Mesenchymal stem cell (in vitro differentiated cells and primary cell): ENCODE measurements around the gene SNURF.
"Not testable (repeated sequence)": the region's sequence is repeated elsewhere in the genome, so short reads cannot be mapped to it uniquely, and the experiment has no call there.

Experiments
- DNase-seq: peaks from one replicate; pipeline ENCODE4 v3.0.0-alpha.2; 2013
- H2AFZ ChIP-seq: one replicate; pipeline ENCODE4 v1.6.1; 2013; ENCODE audit warnings: low read depth, mild to moderate bottlenecking, control low read depth, inconsistent platforms, low read length, moderate library complexity
- H2AK5ac ChIP-seq: 2 replicates; pipeline ENCODE4 v1.6.1; 2013; ENCODE audit warnings: low read length, moderate library complexity, mild to moderate bottlenecking, inconsistent platforms; ENCODE audit not compliant: severe bottlenecking
- H2BK120ac ChIP-seq: one replicate; pipeline ENCODE4 v1.6.1; 2013; ENCODE audit warnings: low read depth, mild to moderate bottlenecking, inconsistent platforms, low read length, moderate library complexity
- H2BK12ac ChIP-seq, 2 experiments: one replicate each; pipeline ENCODE4 v1.6.1; 2013; ENCODE audit warnings: inconsistent platforms in 2 of 2, low read length in 2 of 2, mild to moderate bottlenecking in 2 of 2, moderate library complexity in 2 of 2, control low read depth in 1 of 2
- H2BK15ac ChIP-seq: one replicate; pipeline ENCODE4 v1.6.1; 2013; ENCODE audit warnings: mild to moderate bottlenecking, low read depth, inconsistent platforms; ENCODE audit not compliant: poor library complexity, severe bottlenecking
- H2BK5ac ChIP-seq: 2 replicates; pipeline ENCODE4 v1.6.1; 2013; ENCODE audit warnings: low read depth, mild to moderate bottlenecking, low read length, control low read depth, inconsistent platforms; ENCODE audit not compliant: poor library complexity, severe bottlenecking
- H3K14ac ChIP-seq, 2 experiments: one replicate each; pipeline ENCODE4 v1.6.1; 2013; ENCODE audit warnings: inconsistent platforms in 2 of 2, low read length in 2 of 2, control low read depth in 1 of 2, mild to moderate bottlenecking in 1 of 2, moderate library complexity in 1 of 2
- H3K18ac ChIP-seq, 2 experiments: one replicate each; pipeline ENCODE4 v1.6.1; 2013; ENCODE audit warnings: inconsistent platforms in 2 of 2, low read length in 2 of 2, control low read depth in 1 of 2, low read depth in 1 of 2, mild to moderate bottlenecking in 1 of 2
- H3K23ac ChIP-seq, 2 experiments: one replicate each; pipeline ENCODE4 v1.6.1; 2013; ENCODE audit warnings: inconsistent platforms in 2 of 2, low read length in 2 of 2, mild to moderate bottlenecking in 2 of 2, moderate library complexity in 2 of 2, control low read depth in 1 of 2
- H3K27ac ChIP-seq: 2 replicates; pipeline ENCODE4 v1.5.1; 2013; ENCODE audit warnings: mild to moderate bottlenecking, moderate library complexity, low read length, control low read depth, inconsistent platforms; ENCODE audit not compliant: poor library complexity, severe bottlenecking
- H3K27me3 ChIP-seq, 2 experiments: 2 replicates each; pipeline versions ENCODE4 v1.6.1 to v1.7.0; 2013; ENCODE audit warnings: low read length in 2 of 2, mild to moderate bottlenecking in 2 of 2, moderate library complexity in 2 of 2, control low read depth in 1 of 2, inconsistent platforms in 1 of 2; ENCODE audit not compliant: control insufficient read depth in 1 of 2, insufficient read depth in 1 of 2
- H3K36me3 ChIP-seq, 2 experiments: 2 replicates each; pipeline versions ENCODE4 v1.6.1 to v1.7.0; 2013; ENCODE audit warnings: low read length in 2 of 2, control low read depth in 1 of 2, inconsistent platforms in 1 of 2, low read depth in 1 of 2, mild to moderate bottlenecking in 1 of 2; ENCODE audit not compliant: insufficient read depth in 2 of 2, control insufficient read depth in 1 of 2
- H3K4ac ChIP-seq, 2 experiments: one replicate each; pipeline ENCODE4 v1.6.1; 2013; ENCODE audit warnings: inconsistent platforms in 2 of 2, low read length in 2 of 2, mild to moderate bottlenecking in 2 of 2, moderate library complexity in 2 of 2, control low read depth in 1 of 2, low read depth in 1 of 2
- H3K4me1 ChIP-seq: 2 replicates; pipeline ENCODE4 v1.6.1; 2013; ENCODE audit warnings: low read depth, low read length, control low read depth; ENCODE audit not compliant: control insufficient read depth, insufficient read depth
- H3K4me2 ChIP-seq: 2 replicates; pipeline ENCODE4 v1.6.1; 2013; ENCODE audit warnings: low read length, mild to moderate bottlenecking, inconsistent platforms; ENCODE audit not compliant: poor library complexity, severe bottlenecking
- H3K4me3 ChIP-seq, 2 experiments: 2 replicates each; pipeline versions ENCODE4 v1.5.1 to v1.7.0; 2013; ENCODE audit warnings: low read length in 2 of 2, mild to moderate bottlenecking in 2 of 2, control low read depth in 1 of 2, low read depth in 1 of 2; ENCODE audit not compliant: insufficient read depth in 1 of 2
- H3K79me1 ChIP-seq: replicated peaks from 2 replicates; pipeline ENCODE4 v1.6.1; 2013; ENCODE audit warnings: mild to moderate bottlenecking, control low read depth, low read length, inconsistent platforms; ENCODE audit not compliant: poor library complexity, severe bottlenecking
- H3K9ac ChIP-seq: 2 replicates; pipeline ENCODE4 v1.7.0; 2013; ENCODE audit warnings: mild to moderate bottlenecking, low read length, moderate library complexity
- H3K9me3 ChIP-seq: 2 replicates; pipeline ENCODE4 v1.7.0; 2013; ENCODE audit warnings: mild to moderate bottlenecking, low read length; ENCODE audit not compliant: control insufficient read depth
- H4K8ac ChIP-seq: one replicate; pipeline ENCODE4 v1.6.1; 2013; ENCODE audit warnings: inconsistent platforms, mild to moderate bottlenecking, low read length, moderate library complexity
- H4K91ac ChIP-seq: one replicate; pipeline ENCODE4 v1.6.1; 2013; ENCODE audit warnings: mild to moderate bottlenecking, low read length, inconsistent platforms
- WGBS: methylation state at CpG from one replicate; pipeline ENCODE4 v1.1.7; 2013; ENCODE audit warnings: mixed read lengths; 5-methylcytosine and 5-hydroxymethylcytosine counted together

SNURF gene

DNA sequence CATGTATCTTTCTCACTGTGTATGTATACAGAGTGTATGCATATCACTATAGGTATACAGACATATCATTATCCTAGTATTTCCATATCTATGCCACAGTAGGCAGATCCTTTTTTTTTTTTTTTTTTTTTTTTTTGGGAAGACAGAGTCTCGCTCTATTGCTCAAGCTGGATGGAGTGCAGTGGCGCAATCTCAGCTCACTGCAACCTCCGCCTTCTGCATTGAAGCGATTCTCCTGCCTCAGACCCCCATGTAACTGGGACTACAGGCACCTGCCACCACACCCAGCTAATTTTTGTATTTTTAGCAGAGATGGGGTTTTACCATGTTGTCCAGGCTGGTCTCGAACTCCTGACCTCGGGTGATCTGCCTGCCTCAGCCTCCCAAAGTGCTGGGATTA, 32.0 kb upstream of the SNURF start:
- not testable (repeated sequence) for H4K8ac ChIP-seq, H3K4me1 ChIP-seq, H2BK120ac ChIP-seq, H3K27me3 ChIP-seq, H3K14ac ChIP-seq, H3K18ac ChIP-seq, H3K4ac ChIP-seq, H2BK5ac ChIP-seq, H3K27ac ChIP-seq, H3K36me3 ChIP-seq, H3K4me2 ChIP-seq, H2BK12ac ChIP-seq, H2AK5ac ChIP-seq, H3K4me3 ChIP-seq, H3K9ac ChIP-seq, H3K79me1 ChIP-seq, H2AFZ ChIP-seq, H3K23ac ChIP-seq, H2BK15ac ChIP-seq, H4K91ac ChIP-seq, DNase-seq
- WGBS, result 94% methylated on average over 2 of the region's 6 CpGs
- peaks cover 15% of the 10 kb centered on the region for H3K9me3 ChIP-seq

- DNase-seq, result no peak
- H2BK120ac ChIP-seq, result no peak overlapping the region
These were observed 30.6 kb upstream of the SNURF start for GRCh38 chr15:24924153-24924552.

DNA sequence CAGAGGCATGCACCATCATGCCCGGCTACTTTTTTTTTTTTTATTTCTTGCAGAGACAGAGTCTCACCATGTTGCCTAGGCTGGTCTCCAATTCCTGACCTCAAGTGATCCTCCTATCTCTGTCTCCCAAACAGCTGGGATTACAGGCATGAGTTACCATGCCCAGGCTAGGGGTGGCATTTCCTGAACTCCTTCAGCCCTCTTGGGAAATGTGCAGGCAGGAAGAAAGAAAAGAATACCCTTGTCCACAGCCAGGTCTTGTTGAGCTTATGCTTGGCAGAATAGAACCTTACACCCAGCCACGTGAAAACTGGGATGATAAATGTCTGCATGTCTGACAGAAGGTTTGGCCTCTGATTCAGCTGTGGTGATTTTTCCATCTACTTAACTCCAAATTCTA, 30.2 kb upstream of the SNURF start:
- no peak overlapping the region for H3K4me3 ChIP-seq
- no peak overlapping the region for H2BK5ac ChIP-seq
- no peak overlapping the region for H3K9ac ChIP-seq
- no peak overlapping the region for H2BK15ac ChIP-seq
- no peaks in the 10 kb centered on the region for H3K4me1 ChIP-seq
- H3K79me1 ChIP-seq, result no peaks in the 10 kb centered on the region
- H4K8ac ChIP-seq, result no peak overlapping the region
- H3K27me3 ChIP-seq, result no peaks in the 10 kb centered on the region
- H3K14ac ChIP-seq, result no peak overlapping the region
- no peaks in the 10 kb centered on the region for H3K36me3 ChIP-seq
- no peak overlapping the region for H3K4ac ChIP-seq
- H3K9me3 ChIP-seq, result peaks cover 17% of the 10 kb centered on the region
- no peak overlapping the region for H2BK12ac ChIP-seq
- H3K18ac ChIP-seq, result no peak overlapping the region
- no peak overlapping the region for H3K23ac ChIP-seq
- H3K4me2 ChIP-seq, result no peak overlapping the region
- no peak for DNase-seq
- H3K27ac ChIP-seq, result no peak overlapping the region
- no peak overlapping the region for H2AFZ ChIP-seq
- H2AK5ac ChIP-seq, result no peak overlapping the region
- WGBS, result 95% methylated on average over 1 of the region's 2 CpGs
- H2BK120ac ChIP-seq, result no peak overlapping the region
- H4K91ac ChIP-seq, result no peak overlapping the region

More at GRCh38 chr15:24924153-24924552, 30.6 kb upstream of the SNURF start:
- Histone ChIP-seq H2BK15ac (no peak overlapping the region), H3K4me2 (no peak overlapping the region), H2BK5ac (no peak overlapping the region), H3K14ac (no peak overlapping the region), H4K8ac (no peak overlapping the region), H3K23ac (no peak overlapping the region), H3K36me3 (no peaks in the 10 kb centered on the region), H2BK12ac (no peak overlapping the region), H3K4ac (no peak overlapping the region), H3K79me1 (no peaks in the 10 kb centered on the region), H3K9me3 (peaks cover 20% of the 10 kb centered on the region), H2AK5ac (no peak overlapping the region), H3K27me3 (no peaks in the 10 kb centered on the region), H2AFZ (no peak overlapping the region), H3K4me3 (no peak overlapping the region), H3K27ac (no peak overlapping the region), H3K4me1 (no peaks in the 10 kb centered on the region), H3K9ac (no peak overlapping the region), H4K91ac (no peak overlapping the region), H3K18ac (no peak overlapping the region)
- WGBS, result 52% methylated on average over 3 of the region's 3 CpGs

DNA sequence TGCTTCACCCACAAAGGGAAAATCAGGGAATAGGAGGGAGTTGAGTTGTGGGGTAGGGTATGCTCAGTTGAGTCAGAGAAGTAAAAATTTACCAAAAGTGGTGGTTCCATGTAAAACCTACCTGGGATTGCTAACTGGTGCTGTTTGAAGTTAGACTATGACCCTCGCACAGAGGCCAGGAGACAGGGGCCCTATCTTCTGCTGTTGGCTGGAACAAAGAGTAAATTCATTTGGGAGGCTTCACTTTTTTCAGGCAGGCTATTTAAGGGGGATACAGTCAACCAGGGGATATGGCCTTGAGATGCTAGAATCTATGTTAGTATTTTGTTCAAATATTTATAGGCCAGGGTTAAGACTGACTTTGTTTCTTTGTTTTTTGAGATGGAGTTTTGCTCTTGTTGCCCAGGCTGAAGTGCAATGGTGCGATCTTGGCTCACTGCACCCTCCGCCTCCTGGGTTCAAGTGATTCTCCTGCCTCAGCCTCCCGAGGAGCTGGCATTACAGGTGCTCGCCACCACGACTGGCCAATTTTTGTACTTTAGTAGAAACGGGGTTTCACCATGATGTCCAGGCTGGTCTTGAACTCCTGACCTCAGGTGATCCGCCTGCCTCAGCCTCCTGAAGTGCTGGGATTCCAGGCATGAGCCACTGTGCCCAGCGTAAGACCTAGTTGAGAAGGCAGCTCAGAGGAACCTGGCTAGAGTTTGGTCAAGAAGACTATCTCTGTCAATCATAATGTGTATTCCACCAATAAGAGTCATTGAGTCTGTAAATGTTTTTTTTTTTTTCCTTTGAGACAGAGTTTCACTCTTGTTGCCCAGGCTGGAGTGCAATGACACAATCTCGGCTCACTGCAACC, 22.7 kb upstream of the SNURF start:
- not testable (repeated sequence) for H3K27me3 ChIP-seq, H2BK15ac ChIP-seq, H2AFZ ChIP-seq, H4K91ac ChIP-seq, H3K18ac ChIP-seq, H2AK5ac ChIP-seq, H3K4ac ChIP-seq, H3K79me1 ChIP-seq, H3K23ac ChIP-seq, H2BK120ac ChIP-seq, DNase-seq, H3K4me3 ChIP-seq, H3K36me3 ChIP-seq, H2BK5ac ChIP-seq, H2BK12ac ChIP-seq, H3K9ac ChIP-seq, H4K8ac ChIP-seq, H3K4me1 ChIP-seq, H3K4me2 ChIP-seq, H3K27ac ChIP-seq, H3K14ac ChIP-seq, H3K9me3 ChIP-seq
- WGBS, result 84% methylated on average over 9 of the region's 10 CpGs
